ENCODE measurements around the gene CRIM1.

CRIM1 gene

GRCh38 chr2:36530983-36531354 lies 175.4 kb downstream of the CRIM1 start:
- Mint-ChIP-seq H3K27ac (no peak overlapping the region), H3K4me3 (no peak overlapping the region), H3K27me3 (no peaks in the 10 kb centered on the region)

GRCh38 chr2:36534275-36534799 lies 178.8 kb downstream of the CRIM1 start:
- no peaks in the 10 kb centered on the region for H3K27me3 Mint-ChIP-seq
- H3K4me3 Mint-ChIP-seq = no peak overlapping the region
- CTCF ChIA-PET = no interaction called here
- DNase-seq = no peak
- H3K9me3 Mint-ChIP-seq = peaks cover 5% of the 10 kb centered on the region
- H3K4me1 Mint-ChIP-seq = no peaks in the 10 kb centered on the region
- no peaks in the 10 kb centered on the region for H3K36me3 Mint-ChIP-seq
- H3K27ac Mint-ChIP-seq = no peak overlapping the region

More at GRCh38 chr2:36530983-36531354, 175.4 kb downstream of the CRIM1 start:
- Mint-ChIP-seq H3K36me3 (no peaks in the 10 kb centered on the region), H3K4me1 (no peaks in the 10 kb centered on the region), H3K9me3 (peaks cover 5% of the 10 kb centered on the region)
- CTCF ChIA-PET = no interaction called here
- no peak for DNase-seq

- no peaks in the 10 kb centered on the region for H3K4me1 Mint-ChIP-seq
- H3K9me3 Mint-ChIP-seq = peaks cover 5% of the 10 kb centered on the region
- no peaks in the 10 kb centered on the region for H3K27me3 Mint-ChIP-seq
- H3K4me3 Mint-ChIP-seq = no peak overlapping the region
- H3K36me3 Mint-ChIP-seq = no peaks in the 10 kb centered on the region
- CTCF ChIA-PET = no interaction called here
- no peak for DNase-seq
- no peak overlapping the region for H3K27ac Mint-ChIP-seq
Observed at GRCh38 chr2:36535099-36535498, 179.5 kb downstream of the CRIM1 start.

- CTCF ChIA-PET = interaction anchor here (0.6 kb wide), 1 partner anchor 220 kb away, joined by 3 read pairs; no protein-coding TSS in a partner anchor
- H3K36me3 Mint-ChIP-seq = no peaks in the 10 kb centered on the region
- H3K27ac Mint-ChIP-seq = no peak overlapping the region
- H3K4me3 Mint-ChIP-seq = no peak overlapping the region
- DNase-seq = no peak
- no peaks in the 10 kb centered on the region for H3K27me3 Mint-ChIP-seq
- no peaks in the 10 kb centered on the region for H3K4me1 Mint-ChIP-seq
- peaks cover 5% of the 10 kb centered on the region for H3K9me3 Mint-ChIP-seq
Observed at GRCh38 chr2:36536776-36537175, 181.2 kb downstream of the CRIM1 start.

- Mint-ChIP-seq H3K4me1 (no peaks in the 10 kb centered on the region), H3K27ac (no peak overlapping the region)
- DNase-seq = no peak
Observed at GRCh38 chr2:36538335-36538734, 182.8 kb downstream of the CRIM1 start.

GRCh38 chr2:36539631-36540030 lies 184.1 kb downstream of the CRIM1 start:
- Mint-ChIP-seq H3K4me1 (no peaks in the 10 kb centered on the region), H3K9me3 (peaks cover under 1% of the 10 kb centered on the region), H3K36me3 (no peaks in the 10 kb centered on the region), H3K27ac (no peak overlapping the region), H3K27me3 (no peaks in the 10 kb centered on the region), H3K4me3 (no peak overlapping the region)
- no peak for DNase-seq
- CTCF ChIA-PET = no interaction called here

More at GRCh38 chr2:36538335-36538734, 182.8 kb downstream of the CRIM1 start:
- Mint-ChIP-seq H3K4me3 (no peak overlapping the region), H3K27me3 (no peaks in the 10 kb centered on the region), H3K9me3 (peaks cover 5% of the 10 kb centered on the region), H3K36me3 (no peaks in the 10 kb centered on the region)
- CTCF ChIA-PET = no interaction called here

GRCh38 chr2:36540986-36541754 lies 185.6 kb downstream of the CRIM1 start:
- Mint-ChIP-seq H3K27ac (no peak overlapping the region), H3K4me1 (no peaks in the 10 kb centered on the region), H3K36me3 (no peaks in the 10 kb centered on the region), H3K4me3 (no peak overlapping the region), H3K9me3 (no peaks in the 10 kb centered on the region), H3K27me3 (no peaks in the 10 kb centered on the region)
- no peak for DNase-seq
- CTCF ChIA-PET = no interaction called here

GRCh38 chr2:36541891-36542595 lies 186.5 kb downstream of the CRIM1 start:
- CTCF ChIA-PET = no interaction called here
- Mint-ChIP-seq H3K4me3 (no peak overlapping the region), H3K27me3 (no peaks in the 10 kb centered on the region), H3K36me3 (peaks cover 1% of the 10 kb centered on the region), H3K4me1 (no peaks in the 10 kb centered on the region), H3K27ac (no peak overlapping the region), H3K9me3 (no peaks in the 10 kb centered on the region)
- no peak for DNase-seq

GRCh38 chr2:36544638-36545338 lies 189.2 kb downstream of the CRIM1 start:
- Mint-ChIP-seq H3K4me1 (peaks cover 14% of the 10 kb centered on the region), H3K27me3 (no peaks in the 10 kb centered on the region), H3K4me3 (no peak overlapping the region), H3K27ac (no peak overlapping the region), H3K36me3 (peaks cover 18% of the 10 kb centered on the region), H3K9me3 (no peaks in the 10 kb centered on the region)
- CTCF ChIA-PET = interaction anchor here (1.0 kb wide), 1 partner anchor 15 kb away, joined by 3 read pairs; no protein-coding TSS in a partner anchor
- DNase-seq = no peak

- peaks cover 21% of the 10 kb centered on the region for H3K36me3 Mint-ChIP-seq
- no peak overlapping the region for H3K4me3 Mint-ChIP-seq
- H3K27ac Mint-ChIP-seq = no peak overlapping the region
- CTCF ChIA-PET = no interaction called here
- peaks cover 18% of the 10 kb centered on the region for H3K4me1 Mint-ChIP-seq
- DNase-seq = no peak
- H3K27me3 Mint-ChIP-seq = no peaks in the 10 kb centered on the region
- H3K9me3 Mint-ChIP-seq = no peaks in the 10 kb centered on the region
Observed at GRCh38 chr2:36545871-36546416, 190.4 kb downstream of the CRIM1 start.

- Mint-ChIP-seq H3K27ac (no peak overlapping the region), H3K9me3 (no peaks in the 10 kb centered on the region), H3K4me3 (no peak overlapping the region), H3K4me1 (peaks cover 18% of the 10 kb centered on the region), H3K36me3 (peaks cover 24% of the 10 kb centered on the region), H3K27me3 (no peaks in the 10 kb centered on the region)
- CTCF ChIA-PET = no interaction called here
- no peak for DNase-seq
Observed at GRCh38 chr2:36547906-36548305, 192.3 kb downstream of the CRIM1 start.

GRCh38 chr2:36549165-36549574 lies 193.6 kb downstream of the CRIM1 start:
- Mint-ChIP-seq H3K9me3 (no peaks in the 10 kb centered on the region), H3K27ac (peak overlapping the region; percentile 78), H3K4me3 (no peak overlapping the region), H3K27me3 (no peaks in the 10 kb centered on the region), H3K36me3 (peaks cover 29% of the 10 kb centered on the region), H3K4me1 (peaks cover 18% of the 10 kb centered on the region)
- peak; percentile 37 for DNase-seq
- CTCF ChIA-PET = no interaction called here

GRCh38 chr2:36550006-36550405 lies 194.4 kb downstream of the CRIM1 start:
- Mint-ChIP-seq H3K36me3 (peaks cover 33% of the 10 kb centered on the region), H3K9me3 (no peaks in the 10 kb centered on the region), H3K27ac (no peak overlapping the region), H3K4me1 (peaks cover 18% of the 10 kb centered on the region), H3K27me3 (no peaks in the 10 kb centered on the region), H3K4me3 (no peak overlapping the region)
- DNase-seq = no peak
- CTCF ChIA-PET = no interaction called here

GRCh38 chr2:36553683-36554082 lies 198.1 kb downstream of the CRIM1 start:
- Mint-ChIP-seq H3K36me3 (peaks cover 24% of the 10 kb centered on the region), H3K27ac (no peak overlapping the region), H3K27me3 (no peaks in the 10 kb centered on the region), H3K4me1 (peaks cover 13% of the 10 kb centered on the region), H3K9me3 (no peaks in the 10 kb centered on the region), H3K4me3 (no peak overlapping the region)
- CTCF ChIA-PET = no interaction called here
- no peak for DNase-seq
